ENCODE measurements around the gene CARS2.
"Not testable (repeated sequence)": the region's sequence is repeated elsewhere in the genome, so short reads cannot be mapped to it uniquely, and the experiment has no call there.

Gene CARS2

GRCh38 chr13:110705356-110705825 lies 525 bp downstream of the CARS2 start:
- DNase-seq, result no peak

- no peak for DNase-seq
Measured at GRCh38 chr13:110702591-110703526, 3.1 kb downstream of the CARS2 start.

- DNase-seq, result no peak
Measured at GRCh38 chr13:110702089-110702488, 3.8 kb downstream of the CARS2 start.

GRCh38 chr13:110701061-110701460 lies 4.9 kb downstream of the CARS2 start:
- DNase-seq, result not testable (repeated sequence)

GRCh38 chr13:110700641-110701040 lies 5.3 kb downstream of the CARS2 start:
- no peak for DNase-seq

- DNase-seq, result no peak
Measured at GRCh38 chr13:110700186-110700585, 5.7 kb downstream of the CARS2 start.

GRCh38 chr13:110699148-110700145 lies 6.5 kb downstream of the CARS2 start:
- DNase-seq, result no peak

- no peak for DNase-seq
Measured at GRCh38 chr13:110698689-110699088, 7.2 kb downstream of the CARS2 start.

GRCh38 chr13:110697842-110698241 lies 8.1 kb downstream of the CARS2 start:
- no peak for DNase-seq

GRCh38 chr13:110696776-110697175 lies 9.1 kb downstream of the CARS2 start:
- no peak for DNase-seq

GRCh38 chr13:110695774-110696173 lies 10.1 kb downstream of the CARS2 start:
- not testable (repeated sequence) for DNase-seq

- DNase-seq, result no peak
Measured at GRCh38 chr13:110690516-110690915, 15.4 kb downstream of the CARS2 start.

GRCh38 chr13:110689711-110690110 lies 16.2 kb downstream of the CARS2 start:
- DNase-seq, result no peak

- DNase-seq, result no peak
Measured at GRCh38 chr13:110689041-110689440, 16.9 kb downstream of the CARS2 start.

- no peak for DNase-seq
Measured at GRCh38 chr13:110687736-110688135, 18.2 kb downstream of the CARS2 start.

GRCh38 chr13:110685305-110686020 lies 20.5 kb downstream of the CARS2 start:
- DNase-seq, result no peak

GRCh38 chr13:110684388-110685056 lies 21.4 kb downstream of the CARS2 start:
- DNase-seq, result no peak

- no peak for DNase-seq
Measured at GRCh38 chr13:110683921-110684320, 22.0 kb downstream of the CARS2 start.

- no peak for DNase-seq
Measured at GRCh38 chr13:110683203-110683883, 22.6 kb downstream of the CARS2 start.

- no peak for DNase-seq
Measured at GRCh38 chr13:110682746-110683145, 23.2 kb downstream of the CARS2 start.

GRCh38 chr13:110681868-110682550 lies 23.9 kb downstream of the CARS2 start:
- no peak for DNase-seq

All from left hindlimb (tissue), 1 donor.